ENCODE results near the gene SIRT3.

Gene SIRT3

GRCh38 chr11:259413-259812, 23.3 kb upstream of the SIRT3 start:
- TF ChIP-seq, protein P1, sequence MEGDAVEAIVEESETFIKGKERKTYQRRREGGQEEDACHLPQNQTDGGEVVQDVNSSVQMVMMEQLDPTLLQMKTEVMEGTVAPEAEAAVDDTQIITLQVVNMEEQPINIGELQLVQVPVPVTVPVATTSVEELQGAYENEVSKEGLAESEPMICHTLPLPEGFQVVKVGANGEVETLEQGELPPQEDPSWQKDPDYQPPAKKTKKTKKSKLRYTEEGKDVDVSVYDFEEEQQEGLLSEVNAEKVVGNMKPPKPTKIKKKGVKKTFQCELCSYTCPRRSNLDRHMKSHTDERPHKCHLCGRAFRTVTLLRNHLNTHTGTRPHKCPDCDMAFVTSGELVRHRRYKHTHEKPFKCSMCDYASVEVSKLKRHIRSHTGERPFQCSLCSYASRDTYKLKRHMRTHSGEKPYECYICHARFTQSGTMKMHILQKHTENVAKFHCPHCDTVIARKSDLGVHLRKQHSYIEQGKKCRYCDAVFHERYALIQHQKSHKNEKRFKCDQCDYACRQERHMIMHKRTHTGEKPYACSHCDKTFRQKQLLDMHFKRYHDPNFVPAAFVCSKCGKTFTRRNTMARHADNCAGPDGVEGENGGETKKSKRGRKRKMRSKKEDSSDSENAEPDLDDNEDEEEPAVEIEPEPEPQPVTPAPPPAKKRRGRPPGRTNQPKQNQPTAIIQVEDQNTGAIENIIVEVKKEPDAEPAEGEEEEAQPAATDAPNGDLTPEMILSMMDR (IDR thresholded peaks at IDR 0.05; ENCODE audit: low read depth, low read length, missing control alignments), result no peak
- DNase-seq (ENCODE audit: low read depth), result no peak
- no peak overlapping the region for H3K4me3 ChIP-seq (ENCODE audit: low read depth, low read length)
- in situ Hi-C loops (cut with HindIII; ENCODE audit: low sequenced_read_pairs), result no loop called here

DNA sequence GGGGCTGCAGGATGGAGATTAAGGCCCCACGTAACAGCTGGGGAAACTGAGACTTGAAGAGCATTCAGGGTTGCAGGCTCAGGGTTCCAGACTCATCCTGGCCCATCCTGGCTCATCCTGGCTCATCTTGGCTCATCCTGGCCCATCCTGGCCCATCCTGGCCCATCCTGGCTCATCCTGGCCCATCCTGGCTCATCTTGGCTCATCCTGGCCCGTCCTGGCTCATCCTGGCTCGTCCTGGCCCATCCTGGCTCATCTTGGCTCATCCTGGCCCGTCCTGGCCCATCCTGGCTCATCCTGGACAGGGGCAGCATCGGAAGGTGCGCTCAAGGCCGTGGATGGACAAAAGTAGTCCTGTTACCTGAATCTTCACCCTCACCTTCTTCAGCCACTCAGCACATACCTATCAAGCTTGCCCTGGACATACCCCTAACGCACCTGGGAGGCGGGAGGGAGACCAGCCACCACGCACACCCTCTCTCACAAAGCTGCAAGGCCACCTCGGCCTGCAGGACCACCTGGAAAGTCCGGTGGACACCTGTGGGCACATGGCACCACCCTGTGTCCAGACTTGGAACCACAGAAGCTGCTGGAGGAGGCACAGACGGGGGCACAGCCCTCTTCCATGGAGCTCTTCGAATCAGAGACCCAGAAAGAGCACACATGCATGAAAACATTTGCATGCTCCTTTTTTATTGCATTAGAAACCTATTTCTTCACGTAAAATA, 21.8 kb upstream of the SIRT3 start:
- TF ChIP-seq, protein P1 (IDR thresholded peaks at IDR 0.05; ENCODE audit: low read depth, low read length, missing control alignments), result no peak
- no peak overlapping the region for H3K4me3 ChIP-seq (ENCODE audit: low read depth, low read length)
- in situ Hi-C loops (cut with HindIII; ENCODE audit: low sequenced_read_pairs), result no loop called here
- DNase-seq (ENCODE audit: low read depth), result no peak

GRCh38 chr11:256952-257737, 21.0 kb upstream of the SIRT3 start:
- no peak for DNase-seq (ENCODE audit: low read depth)
- in situ Hi-C loops (cut with HindIII; ENCODE audit: low sequenced_read_pairs), result no loop called here

GRCh38 chr11:255816-256215, 19.7 kb upstream of the SIRT3 start:
- TF ChIP-seq, protein P1 (IDR thresholded peaks at IDR 0.05; ENCODE audit: low read depth, low read length, missing control alignments), result no peak
- H3K4me3 ChIP-seq (ENCODE audit: low read depth, low read length), result no peak overlapping the region
- DNase-seq (ENCODE audit: low read depth), result no peak
- in situ Hi-C loops (cut with HindIII; ENCODE audit: low sequenced_read_pairs), result no loop called here

More at GRCh38 chr11:256952-257737, 21.0 kb upstream of the SIRT3 start:
- TF ChIP-seq, protein P1 (IDR thresholded peaks at IDR 0.05; ENCODE audit: low read depth, low read length, missing control alignments), result no peak
- no peak overlapping the region for H3K4me3 ChIP-seq (ENCODE audit: low read depth, low read length)

GRCh38 chr11:255176-255575, 19.0 kb upstream of the SIRT3 start:
- TF ChIP-seq, protein P1 (IDR thresholded peaks at IDR 0.05; ENCODE audit: low read depth, low read length, missing control alignments), result no peak
- no peak for DNase-seq (ENCODE audit: low read depth)
- H3K4me3 ChIP-seq (ENCODE audit: low read depth, low read length), result no peak overlapping the region
- in situ Hi-C loops (cut with HindIII; ENCODE audit: low sequenced_read_pairs), result no loop called here

- TF ChIP-seq, protein P1 (IDR thresholded peaks at IDR 0.05; ENCODE audit: low read depth, low read length, missing control alignments), result no peak
- no peak for DNase-seq (ENCODE audit: low read depth)
- in situ Hi-C loops (cut with HindIII; ENCODE audit: low sequenced_read_pairs), result loop anchor here (5.0 kb wide), 1 partner anchor 198 kb away; the partner anchor contains the start of gene PTDSS2
- no peak overlapping the region for H3K4me3 ChIP-seq (ENCODE audit: low read depth, low read length)
These were observed 17.7 kb upstream of the SIRT3 start for GRCh38 chr11:253886-254270.
